ENCODE measurements around the gene KIDINS220.

GRCh38 chr2:8794923-8795825 lies 42.2 kb downstream of the KIDINS220 start:
- TF ChIP-seq CTCF (IDR thresholded peaks at IDR 0.05; ENCODE audit: low read depth, low read length, missing input control) (no peak), TAF1 (conservative IDR thresholded peaks at IDR 0.05) (no peak), HNF4A (conservative IDR thresholded peaks at IDR 0.05) (no peak), SP1 (IDR thresholded peaks at IDR 0.05) (no peak), MAX (IDR thresholded peaks at IDR 0.05) (no peak), GABPA (IDR thresholded peaks at IDR 0.05 in 1 of 2, conservative IDR thresholded peaks at IDR 0.05 in 1 of 2) (no peak), JUND (IDR thresholded peaks at IDR 0.05) (no peak), HNF4G (IDR thresholded peaks at IDR 0.05) (no peak), REST (IDR thresholded peaks at IDR 0.05) (no peak), EGR1 (IDR thresholded peaks at IDR 0.05; ENCODE audit: low read depth in 2 of 2) (no peak), NR2F2 (IDR thresholded peaks at IDR 0.05) (no peak), ATF3 (IDR thresholded peaks at IDR 0.05) (no peak), RAD21 (IDR thresholded peaks at IDR 0.05) (no peak)
